ENCODE results near the gene ADAMTS14. TPM values are rescaled to one million over a fixed set of nuclear protein-coding genes. Genes with fewer than 3 reads are reported as not detected.
A peak's percentile ranks its signal among the peaks of the same experiment; 100 is the strongest.
"Not testable (repeated sequence)": the region's sequence is repeated elsewhere in the genome, so short reads cannot be mapped to it uniquely, and the experiment has no call there.

Gene ADAMTS14
- total RNA-seq, 1 experiment from 2014 or later = not detected

- no peak for DNase-seq (ENCODE audit: low read depth)
These were observed 15.3 kb upstream of the ADAMTS14 start for GRCh38 chr10:70657041-70657440.

- no peak for DNase-seq (ENCODE audit: low read depth)
These were observed 13.6 kb upstream of the ADAMTS14 start for GRCh38 chr10:70658582-70659136.

- no peak for DNase-seq (ENCODE audit: low read depth)
These were observed 13.0 kb upstream of the ADAMTS14 start for GRCh38 chr10:70659306-70659705.

- no peak for DNase-seq (ENCODE audit: low read depth)
These were observed 11.6 kb upstream of the ADAMTS14 start for GRCh38 chr10:70660722-70661121.

GRCh38 chr10:70661623-70662361 lies 10.5 kb upstream of the ADAMTS14 start:
- DNase-seq (ENCODE audit: low read depth) = no peak

GRCh38 chr10:70662362-70663220 lies 9.7 kb upstream of the ADAMTS14 start:
- no peak for DNase-seq (ENCODE audit: low read depth)

GRCh38 chr10:70663458-70664409 lies 8.6 kb upstream of the ADAMTS14 start:
- DNase-seq (ENCODE audit: low read depth) = peak; percentile 17

- DNase-seq (ENCODE audit: low read depth) = peak; percentile 94
These were observed 7.6 kb upstream of the ADAMTS14 start for GRCh38 chr10:70664702-70665195.

GRCh38 chr10:70666960-70667798 lies 5.1 kb upstream of the ADAMTS14 start:
- no peak for DNase-seq (ENCODE audit: low read depth)

GRCh38 chr10:70667818-70668217 lies 4.5 kb upstream of the ADAMTS14 start:
- not testable (repeated sequence) for DNase-seq (ENCODE audit: low read depth)

- DNase-seq (ENCODE audit: low read depth) = peak; percentile 31
These were observed 3.8 kb upstream of the ADAMTS14 start for GRCh38 chr10:70668454-70668970.

- DNase-seq (ENCODE audit: low read depth) = no peak
These were observed 3.3 kb upstream of the ADAMTS14 start for GRCh38 chr10:70669015-70669414.

- DNase-seq (ENCODE audit: low read depth) = no peak
These were observed 2.5 kb upstream of the ADAMTS14 start for GRCh38 chr10:70669732-70670317.

GRCh38 chr10:70671619-70672164 lies 614 bp upstream of the ADAMTS14 start:
- no peak for DNase-seq (ENCODE audit: low read depth)

- no peak for DNase-seq (ENCODE audit: low read depth)
These were observed 980 bp downstream of the ADAMTS14 start for GRCh38 chr10:70673043-70673928.

- no peak for DNase-seq (ENCODE audit: low read depth)
These were observed 1.7 kb downstream of the ADAMTS14 start for GRCh38 chr10:70673929-70674559.

All from HT1080 (cell line).